ENCODE results near the gene RNF214.

DNA sequence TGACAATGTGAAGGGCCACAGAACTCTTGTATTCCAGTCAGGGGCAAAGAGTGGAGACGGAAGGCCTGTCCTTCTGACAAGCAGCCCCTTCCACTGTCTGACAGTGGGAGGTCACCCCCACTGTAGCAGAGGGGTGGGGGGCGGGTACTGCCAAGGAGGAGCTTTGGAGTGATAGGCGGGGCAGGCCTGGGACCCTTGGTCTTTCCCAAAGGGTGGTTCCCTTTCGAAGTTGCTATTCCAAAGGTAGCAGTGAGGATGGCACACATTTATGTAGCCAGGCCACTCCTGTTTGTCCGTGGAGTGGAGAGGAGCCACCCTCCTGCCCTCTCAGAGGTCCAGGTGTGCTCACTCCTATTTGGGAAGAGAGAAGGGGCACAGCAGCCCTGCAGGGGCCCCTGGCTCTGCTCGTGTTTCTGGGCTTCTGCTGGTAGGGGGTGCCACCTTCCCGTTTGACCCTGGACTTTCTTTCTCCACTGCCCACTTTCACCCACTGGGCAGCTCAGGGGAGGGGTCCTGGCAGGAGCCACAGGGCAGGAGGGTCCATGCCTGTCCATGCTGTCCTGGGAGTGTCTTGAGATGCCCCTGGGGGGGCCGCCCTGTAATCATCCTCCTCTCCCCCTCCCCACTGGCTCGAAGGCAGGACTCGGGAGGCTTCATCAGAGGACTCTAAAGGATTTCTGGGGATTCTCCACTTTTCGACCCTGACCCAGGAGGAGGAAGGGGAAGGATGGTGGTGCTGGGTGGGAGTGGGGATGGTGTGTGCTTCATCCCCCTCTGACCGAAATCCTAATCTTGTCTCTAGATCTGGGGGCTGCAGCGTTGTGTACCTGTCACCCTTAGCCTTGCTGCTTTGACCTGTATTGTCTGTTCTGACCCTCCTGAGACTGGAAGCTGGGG lies 32.3 kb upstream of the RNF214 start:
- TF ChIP-seq, protein P1, sequence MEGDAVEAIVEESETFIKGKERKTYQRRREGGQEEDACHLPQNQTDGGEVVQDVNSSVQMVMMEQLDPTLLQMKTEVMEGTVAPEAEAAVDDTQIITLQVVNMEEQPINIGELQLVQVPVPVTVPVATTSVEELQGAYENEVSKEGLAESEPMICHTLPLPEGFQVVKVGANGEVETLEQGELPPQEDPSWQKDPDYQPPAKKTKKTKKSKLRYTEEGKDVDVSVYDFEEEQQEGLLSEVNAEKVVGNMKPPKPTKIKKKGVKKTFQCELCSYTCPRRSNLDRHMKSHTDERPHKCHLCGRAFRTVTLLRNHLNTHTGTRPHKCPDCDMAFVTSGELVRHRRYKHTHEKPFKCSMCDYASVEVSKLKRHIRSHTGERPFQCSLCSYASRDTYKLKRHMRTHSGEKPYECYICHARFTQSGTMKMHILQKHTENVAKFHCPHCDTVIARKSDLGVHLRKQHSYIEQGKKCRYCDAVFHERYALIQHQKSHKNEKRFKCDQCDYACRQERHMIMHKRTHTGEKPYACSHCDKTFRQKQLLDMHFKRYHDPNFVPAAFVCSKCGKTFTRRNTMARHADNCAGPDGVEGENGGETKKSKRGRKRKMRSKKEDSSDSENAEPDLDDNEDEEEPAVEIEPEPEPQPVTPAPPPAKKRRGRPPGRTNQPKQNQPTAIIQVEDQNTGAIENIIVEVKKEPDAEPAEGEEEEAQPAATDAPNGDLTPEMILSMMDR (conservative IDR thresholded peaks at IDR 0.05; ENCODE audit: low read depth, low read length): no peak
- TF ChIP-seq POLR2A (IDR thresholded peaks at IDR 0.05; ENCODE audit: low read depth, low read length): no peak; the same call in 1 of the 2 replicates
- no peak for TF ChIP-seq CEBPB (IDR thresholded peaks at IDR 0.05; ENCODE audit: low read depth, low read length)
- TF ChIP-seq, protein P2, sequence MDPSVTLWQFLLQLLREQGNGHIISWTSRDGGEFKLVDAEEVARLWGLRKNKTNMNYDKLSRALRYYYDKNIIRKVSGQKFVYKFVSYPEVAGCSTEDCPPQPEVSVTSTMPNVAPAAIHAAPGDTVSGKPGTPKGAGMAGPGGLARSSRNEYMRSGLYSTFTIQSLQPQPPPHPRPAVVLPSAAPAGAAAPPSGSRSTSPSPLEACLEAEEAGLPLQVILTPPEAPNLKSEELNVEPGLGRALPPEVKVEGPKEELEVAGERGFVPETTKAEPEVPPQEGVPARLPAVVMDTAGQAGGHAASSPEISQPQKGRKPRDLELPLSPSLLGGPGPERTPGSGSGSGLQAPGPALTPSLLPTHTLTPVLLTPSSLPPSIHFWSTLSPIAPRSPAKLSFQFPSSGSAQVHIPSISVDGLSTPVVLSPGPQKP (IDR thresholded peaks at IDR 0.05; ENCODE audit: borderline replicate concordance, low read depth, low read length): no peak
